Glomerular endothelial cell (primary cell): Measurements from ENCODE around the gene KCTD15. TPM values are rescaled to one million over a fixed set of nuclear protein-coding genes. Genes with fewer than 3 reads are reported as not detected.

ENCODE experiments used
- DNase-seq: peaks from one replicate; pipeline ENCODE4 v3.0.0-alpha.2; 2011; ENCODE audit warnings: low read depth, low spot score; ENCODE audit errors: extremely low read depth
- total RNA-seq: library from RNA; depleted of rRNA; stranded (reverse); fragments of >200 nt; gene quantifications from 2 replicates; pipeline ENCODE4 v1.2.3, GENCODE V29; 2015

Gene KCTD15
- 54.3 and 72.3 TPM in 2 replicates for total RNA-seq

- DNase-seq, result no peak
Measured at GRCh38 chr19:33796164-33796875, at the start of gene KCTD15. TSS of gene KCTD15 (plus strand) at chr19:33796870. CDS start at chr19:33800455, 3,585 bp downstream.

- DNase-seq, result no peak
Measured at GRCh38 chr19:33747273-33747672, 49.4 kb upstream of the KCTD15 start.

DNA sequence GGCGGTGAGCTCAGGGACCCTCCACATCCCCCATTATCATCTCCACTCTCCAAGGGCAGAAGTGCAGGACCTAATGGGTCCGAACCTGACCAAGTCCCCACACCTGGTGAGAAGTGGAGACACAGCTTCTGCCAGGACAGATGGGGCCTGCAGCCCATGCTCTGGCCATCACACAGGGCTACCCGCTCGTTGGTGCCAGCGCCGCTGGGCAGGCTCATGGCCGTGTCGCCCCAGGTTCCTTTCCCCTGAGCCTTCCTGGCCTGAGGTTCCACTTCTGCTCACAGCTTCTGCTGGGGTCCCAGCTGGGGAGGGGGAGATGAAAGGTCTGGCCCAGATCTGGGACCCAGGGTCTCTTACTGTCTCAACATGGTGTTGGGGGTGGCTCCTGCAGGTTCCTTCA lies 48.4 kb upstream of the KCTD15 start:
- no peak for DNase-seq

- DNase-seq, result no peak
Measured at GRCh38 chr19:33749016-33749415, 47.7 kb upstream of the KCTD15 start.

DNA sequence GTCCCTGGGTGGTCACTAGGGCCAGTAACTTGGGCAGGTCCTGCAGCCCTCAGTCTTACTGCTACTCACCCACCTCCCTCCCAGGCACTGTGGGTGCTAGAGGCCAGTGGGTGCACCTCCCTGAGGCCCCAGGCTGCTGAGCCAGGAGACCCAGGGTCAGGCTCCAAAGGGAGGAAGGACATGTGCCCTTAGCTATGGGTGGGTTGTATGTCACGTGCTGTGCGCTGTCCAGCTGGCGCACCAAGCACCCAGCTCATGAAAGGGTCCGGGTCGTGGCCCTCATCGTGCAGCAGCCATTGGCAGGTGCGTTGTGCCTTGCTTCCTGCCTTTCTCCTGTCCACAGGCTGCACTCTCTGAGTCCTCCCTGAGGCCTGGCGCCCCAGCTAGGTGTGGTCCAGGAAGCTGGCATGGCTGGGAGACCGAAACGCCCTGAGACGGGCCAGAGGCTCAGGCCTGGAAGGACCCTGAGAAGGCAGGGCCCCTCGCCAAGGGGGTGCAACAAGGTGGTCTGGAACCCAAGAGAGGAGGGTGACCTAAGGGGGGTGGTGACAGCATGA lies 47.0 kb upstream of the KCTD15 start:
- no peak for DNase-seq

DNA sequence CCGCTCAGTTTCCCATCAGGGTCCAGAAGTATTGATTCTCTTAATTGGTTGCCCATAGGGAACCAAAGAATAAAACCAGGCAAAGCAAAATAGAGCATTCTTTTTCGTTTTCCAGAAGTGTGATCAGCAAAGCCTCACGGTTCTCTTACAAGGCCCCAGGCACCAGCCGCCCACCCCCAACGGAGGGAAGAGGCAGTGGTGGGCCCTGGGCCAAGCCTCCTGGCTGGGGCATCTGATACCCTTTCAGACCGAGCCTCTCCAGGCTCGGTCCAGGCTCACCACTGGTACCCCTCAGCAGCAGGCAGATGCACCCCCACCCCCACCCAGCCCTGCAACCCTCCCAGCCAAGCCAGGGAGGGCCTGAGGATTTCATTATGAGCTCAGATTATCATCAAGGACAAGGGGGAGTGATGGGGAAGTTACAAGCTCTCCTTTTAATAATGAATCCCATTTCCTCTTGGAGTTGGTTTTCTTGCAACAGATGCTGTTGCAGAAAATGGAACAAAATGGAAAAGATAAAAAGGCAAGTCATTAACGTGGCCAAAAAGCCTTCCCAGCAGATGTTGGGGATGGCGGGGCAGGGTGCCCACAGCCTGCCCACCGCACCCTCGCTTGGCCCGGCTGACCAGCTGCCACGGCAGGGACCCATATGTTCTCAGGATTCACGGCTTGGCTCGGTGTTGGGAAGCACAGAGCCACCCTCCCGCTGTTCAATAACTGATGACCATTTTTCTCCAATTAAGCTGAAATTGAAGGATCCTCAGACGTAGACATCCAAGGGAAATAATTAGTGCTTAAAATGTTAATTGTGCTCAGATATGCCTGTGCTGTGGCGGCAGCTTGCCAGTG lies 45.9 kb upstream of the KCTD15 start:
- no peak for DNase-seq

GRCh38 chr19:33751436-33751770 lies 45.3 kb upstream of the KCTD15 start:
- no peak for DNase-seq

- no peak for DNase-seq
Measured at GRCh38 chr19:33752018-33752800, 44.5 kb upstream of the KCTD15 start.

- DNase-seq, result no peak
Measured at GRCh38 chr19:33752945-33753344, 43.7 kb upstream of the KCTD15 start.

DNA sequence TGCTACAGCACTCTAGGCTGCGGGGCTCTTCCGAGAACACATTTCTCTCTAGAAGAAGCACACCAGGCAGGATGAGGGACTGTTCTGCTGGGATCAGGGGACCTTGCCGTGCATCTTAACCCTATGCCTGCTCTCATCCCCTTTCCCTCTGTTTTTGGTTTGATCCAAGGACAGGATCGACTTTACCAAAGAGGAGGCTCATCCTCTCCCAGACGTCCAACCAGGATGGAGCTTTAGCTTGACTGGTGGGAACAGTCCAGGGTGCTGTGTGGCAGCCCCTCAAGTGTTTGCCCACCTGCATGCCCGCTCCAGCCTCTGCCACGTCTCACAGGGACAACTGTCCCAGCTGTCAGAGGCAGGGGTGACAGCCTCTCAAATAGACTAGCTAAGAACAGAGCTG lies 42.3 kb upstream of the KCTD15 start:
- DNase-seq, result no peak

- DNase-seq, result no peak
Measured at GRCh38 chr19:33755099-33756035, 41.3 kb upstream of the KCTD15 start.

DNA sequence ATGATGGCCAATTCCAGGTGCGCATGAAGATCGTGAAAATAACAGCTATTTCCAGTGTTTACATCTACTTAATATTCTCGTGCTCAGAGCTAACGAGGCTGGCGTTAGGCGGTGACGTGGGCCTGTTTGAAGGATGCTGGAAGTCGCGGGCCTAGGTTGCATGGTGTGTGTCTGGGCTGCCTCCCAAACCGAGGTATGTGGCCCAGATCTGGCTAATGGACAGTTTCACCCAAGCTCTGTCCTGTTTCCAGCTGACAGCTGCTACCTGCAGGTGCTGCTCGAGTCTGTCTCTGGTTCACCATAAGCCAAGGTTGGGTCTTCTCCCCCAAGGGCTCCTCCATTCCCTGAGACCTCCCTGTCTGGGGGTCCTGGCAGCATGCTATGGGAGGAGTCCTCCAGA lies 40.5 kb upstream of the KCTD15 start:
- DNase-seq, result no peak

GRCh38 chr19:33758541-33759013 lies 38.1 kb upstream of the KCTD15 start:
- no peak for DNase-seq

- DNase-seq, result no peak
Measured at GRCh38 chr19:33759356-33759755, 37.3 kb upstream of the KCTD15 start.

GRCh38 chr19:33763633-33764371 lies 32.9 kb upstream of the KCTD15 start:
- no peak for DNase-seq

GRCh38 chr19:33766623-33767022 lies 30.0 kb upstream of the KCTD15 start:
- no peak for DNase-seq

DNA sequence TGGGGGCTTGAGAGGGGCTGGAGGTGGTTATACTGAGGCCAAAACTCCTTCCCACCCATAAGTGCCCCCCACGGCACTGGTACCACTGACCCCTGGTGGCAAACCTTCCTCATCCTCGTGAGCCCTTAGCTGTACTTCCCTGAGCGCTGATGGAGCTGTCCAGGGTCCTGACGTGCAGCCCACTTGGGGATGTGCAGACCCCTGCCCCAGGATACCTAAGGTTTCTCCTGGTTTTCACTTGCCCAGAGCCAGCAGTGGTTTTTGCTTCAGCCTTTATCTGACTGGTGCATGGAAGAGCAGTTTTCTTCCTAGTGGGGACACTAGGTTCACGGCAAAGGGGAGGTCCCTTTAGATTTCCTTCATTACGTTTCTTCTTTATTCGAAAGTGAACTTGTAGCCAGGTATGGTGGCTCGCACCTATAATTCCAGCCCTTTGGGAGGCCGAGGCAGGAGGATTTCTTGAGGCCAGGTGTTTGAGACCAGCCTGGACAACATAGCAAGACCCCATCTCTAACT lies 28.7 kb upstream of the KCTD15 start:
- no peak for DNase-seq

- no peak for DNase-seq
Measured at GRCh38 chr19:33769208-33769607, 27.5 kb upstream of the KCTD15 start.

DNA sequence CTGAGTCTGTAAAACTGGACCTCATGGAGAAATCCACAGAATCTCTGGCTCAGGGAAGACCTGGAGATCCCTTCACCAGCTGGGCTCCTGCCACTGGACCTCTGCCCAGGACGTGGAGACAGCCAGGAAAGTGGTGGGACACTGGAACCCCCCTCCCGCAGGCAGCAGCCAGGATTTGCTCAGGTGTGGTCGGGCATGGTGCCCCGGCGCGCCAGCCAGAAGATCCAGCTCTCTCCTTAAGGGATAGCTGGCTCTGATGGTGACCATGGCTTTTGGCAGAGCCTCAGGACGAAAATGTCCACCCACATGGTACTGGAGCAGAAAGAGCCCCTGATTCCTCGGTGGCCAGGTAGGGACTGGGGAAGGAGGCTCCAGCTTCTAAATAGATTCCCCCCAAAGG lies 26.6 kb upstream of the KCTD15 start:
- no peak for DNase-seq
